Measurements from ENCODE around the gene FAM53A.

The FAM53A gene

GRCh38 chr4:1635464-1635863, 48.6 kb downstream of the FAM53A start:
- TF ChIP-seq GATA2 (IDR thresholded peaks at IDR 0.05; ENCODE audit: low read depth, low read length) (no peak), GATA3 (IDR thresholded peaks at IDR 0.05; ENCODE audit: low read depth, low read length) (no peak)

- no peak for TF ChIP-seq GATA2 (IDR thresholded peaks at IDR 0.05; ENCODE audit: low read depth, low read length)
- no peak for TF ChIP-seq GATA3 (IDR thresholded peaks at IDR 0.05; ENCODE audit: low read depth, low read length)
Measured at GRCh38 chr4:1633993-1634392, 50.1 kb downstream of the FAM53A start.

GRCh38 chr4:1632109-1633104, 51.7 kb downstream of the FAM53A start:
- TF ChIP-seq GATA2 (IDR thresholded peaks at IDR 0.05; ENCODE audit: low read depth, low read length) (no peak), GATA3 (IDR thresholded peaks at IDR 0.05; ENCODE audit: low read depth, low read length) (no peak)

GRCh38 chr4:1631136-1631535, 53.0 kb downstream of the FAM53A start:
- TF ChIP-seq GATA2 (IDR thresholded peaks at IDR 0.05; ENCODE audit: low read depth, low read length) (no peak), GATA3 (IDR thresholded peaks at IDR 0.05; ENCODE audit: low read depth, low read length) (no peak)

GRCh38 chr4:1630266-1630665, 53.8 kb downstream of the FAM53A start:
- TF ChIP-seq GATA2 (IDR thresholded peaks at IDR 0.05; ENCODE audit: low read depth, low read length) (no peak), GATA3 (IDR thresholded peaks at IDR 0.05; ENCODE audit: low read depth, low read length) (no peak)

- no peak for TF ChIP-seq GATA3 (IDR thresholded peaks at IDR 0.05; ENCODE audit: low read depth, low read length)
- TF ChIP-seq GATA2 (IDR thresholded peaks at IDR 0.05; ENCODE audit: low read depth, low read length) = no peak
Measured at GRCh38 chr4:1629699-1630083, 54.4 kb downstream of the FAM53A start.

GRCh38 chr4:1628892-1629698, 55.0 kb downstream of the FAM53A start:
- TF ChIP-seq GATA2 (IDR thresholded peaks at IDR 0.05; ENCODE audit: low read depth, low read length) (no peak), GATA3 (IDR thresholded peaks at IDR 0.05; ENCODE audit: low read depth, low read length) (no peak)

GRCh38 chr4:1627417-1628313, 56.4 kb downstream of the FAM53A start:
- TF ChIP-seq GATA2 (IDR thresholded peaks at IDR 0.05; ENCODE audit: low read depth, low read length) = no peak
- no peak for TF ChIP-seq GATA3 (IDR thresholded peaks at IDR 0.05; ENCODE audit: low read depth, low read length)

- TF ChIP-seq GATA3 (IDR thresholded peaks at IDR 0.05; ENCODE audit: low read depth, low read length) (no peak), GATA2 (IDR thresholded peaks at IDR 0.05; ENCODE audit: low read depth, low read length) (no peak)
Measured at GRCh38 chr4:1626941-1627340, 57.2 kb downstream of the FAM53A start.

GRCh38 chr4:1626151-1626550, 58.0 kb downstream of the FAM53A start:
- TF ChIP-seq GATA3 (IDR thresholded peaks at IDR 0.05; ENCODE audit: low read depth, low read length) (no peak), GATA2 (IDR thresholded peaks at IDR 0.05; ENCODE audit: low read depth, low read length) (no peak)

GRCh38 chr4:1625600-1626138, 58.4 kb downstream of the FAM53A start:
- TF ChIP-seq GATA3 (IDR thresholded peaks at IDR 0.05; ENCODE audit: low read depth, low read length) (no peak), GATA2 (IDR thresholded peaks at IDR 0.05; ENCODE audit: low read depth, low read length) (no peak)

GRCh38 chr4:1624519-1624910, 59.6 kb downstream of the FAM53A start:
- TF ChIP-seq GATA2 (IDR thresholded peaks at IDR 0.05; ENCODE audit: low read depth, low read length) (no peak), GATA3 (IDR thresholded peaks at IDR 0.05; ENCODE audit: low read depth, low read length) (no peak)

- TF ChIP-seq GATA2 (IDR thresholded peaks at IDR 0.05; ENCODE audit: low read depth, low read length) (no peak), GATA3 (IDR thresholded peaks at IDR 0.05; ENCODE audit: low read depth, low read length) (no peak)
Measured at GRCh38 chr4:1623821-1624518, 60.1 kb downstream of the FAM53A start.
